Fibroblast of villous mesenchyme (primary cell): Measurements from ENCODE around the gene MICALL1. TPM values are rescaled to one million over a fixed set of nuclear protein-coding genes. Genes with fewer than 3 reads are reported as not detected.

ENCODE experiments used
- DNase-seq: peaks from one replicate; pipeline ENCODE4 v3.0.0-alpha.2; 2010; ENCODE audit warnings: low read depth
- H3K4me3 ChIP-seq: 2 replicates; pipeline ENCODE4 v1.5.1; 2011; ENCODE audit warnings: low read depth, mild to moderate bottlenecking, low read length
- total RNA-seq: library from RNA; depleted of rRNA; stranded (reverse); fragments of >200 nt; gene quantifications from 2 replicates; pipeline ENCODE4 v1.2.3, GENCODE V29; 2012
- TF ChIP-seq, protein P1 (sequence below): IDR thresholded peaks from 2 replicates; pipeline ENCODE4 v1.5.1; 2012; ENCODE audit warnings: low read depth, mild to moderate bottlenecking, low read length; ENCODE audit not compliant: insufficient read depth

MICALL1 gene
- total RNA-seq, 1 donor: 47.9 TPM

GRCh38 chr22:37959231-37959825 is 53.2 kb downstream of the MICALL1 start:
- TF ChIP-seq, protein P1, sequence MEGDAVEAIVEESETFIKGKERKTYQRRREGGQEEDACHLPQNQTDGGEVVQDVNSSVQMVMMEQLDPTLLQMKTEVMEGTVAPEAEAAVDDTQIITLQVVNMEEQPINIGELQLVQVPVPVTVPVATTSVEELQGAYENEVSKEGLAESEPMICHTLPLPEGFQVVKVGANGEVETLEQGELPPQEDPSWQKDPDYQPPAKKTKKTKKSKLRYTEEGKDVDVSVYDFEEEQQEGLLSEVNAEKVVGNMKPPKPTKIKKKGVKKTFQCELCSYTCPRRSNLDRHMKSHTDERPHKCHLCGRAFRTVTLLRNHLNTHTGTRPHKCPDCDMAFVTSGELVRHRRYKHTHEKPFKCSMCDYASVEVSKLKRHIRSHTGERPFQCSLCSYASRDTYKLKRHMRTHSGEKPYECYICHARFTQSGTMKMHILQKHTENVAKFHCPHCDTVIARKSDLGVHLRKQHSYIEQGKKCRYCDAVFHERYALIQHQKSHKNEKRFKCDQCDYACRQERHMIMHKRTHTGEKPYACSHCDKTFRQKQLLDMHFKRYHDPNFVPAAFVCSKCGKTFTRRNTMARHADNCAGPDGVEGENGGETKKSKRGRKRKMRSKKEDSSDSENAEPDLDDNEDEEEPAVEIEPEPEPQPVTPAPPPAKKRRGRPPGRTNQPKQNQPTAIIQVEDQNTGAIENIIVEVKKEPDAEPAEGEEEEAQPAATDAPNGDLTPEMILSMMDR: no peak
- no peak overlapping the region for H3K4me3 ChIP-seq
- DNase-seq: no peak

GRCh38 chr22:37961062-37961461 is 55.0 kb downstream of the MICALL1 start:
- TF ChIP-seq, protein P1: no peak
- no peak overlapping the region for H3K4me3 ChIP-seq
- no peak for DNase-seq

DNA sequence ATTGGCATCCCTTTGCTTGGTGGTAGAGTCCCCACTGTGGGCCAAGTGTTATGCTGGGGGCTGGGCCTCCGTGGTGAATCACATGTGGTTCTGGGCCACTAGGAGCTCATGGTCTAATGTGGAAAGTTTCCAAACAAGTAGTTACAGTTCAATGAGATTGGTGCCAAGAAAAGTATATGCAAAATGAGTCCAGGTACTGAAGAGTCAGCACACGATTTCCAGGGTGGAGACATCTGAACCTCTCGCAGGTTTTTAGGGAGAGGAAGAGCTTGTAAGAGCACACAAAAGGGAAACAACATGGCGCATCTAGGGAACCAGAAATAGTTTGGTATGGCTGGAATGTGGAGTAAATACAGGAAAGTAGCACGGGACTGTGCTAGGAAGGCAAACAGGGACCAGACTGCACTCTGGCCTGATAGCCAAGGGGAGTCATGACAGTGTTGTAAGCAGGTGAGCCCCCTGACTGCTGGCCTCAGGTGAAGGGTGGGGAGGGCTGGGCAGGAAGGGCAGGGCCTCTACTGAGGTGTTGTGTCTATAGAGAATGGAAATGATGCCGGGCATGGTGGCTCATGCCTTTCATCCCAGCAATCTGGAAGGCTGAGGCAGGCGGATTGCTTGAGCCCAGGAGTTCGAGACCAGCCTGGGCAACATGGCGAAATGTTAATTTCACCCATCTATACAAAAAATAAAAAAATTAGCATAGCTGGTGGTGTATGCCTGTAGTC is 60.0 kb downstream of the MICALL1 start:
- DNase-seq: no peak
- no peak overlapping the region for H3K4me3 ChIP-seq
- TF ChIP-seq, protein P1: no peak

DNA sequence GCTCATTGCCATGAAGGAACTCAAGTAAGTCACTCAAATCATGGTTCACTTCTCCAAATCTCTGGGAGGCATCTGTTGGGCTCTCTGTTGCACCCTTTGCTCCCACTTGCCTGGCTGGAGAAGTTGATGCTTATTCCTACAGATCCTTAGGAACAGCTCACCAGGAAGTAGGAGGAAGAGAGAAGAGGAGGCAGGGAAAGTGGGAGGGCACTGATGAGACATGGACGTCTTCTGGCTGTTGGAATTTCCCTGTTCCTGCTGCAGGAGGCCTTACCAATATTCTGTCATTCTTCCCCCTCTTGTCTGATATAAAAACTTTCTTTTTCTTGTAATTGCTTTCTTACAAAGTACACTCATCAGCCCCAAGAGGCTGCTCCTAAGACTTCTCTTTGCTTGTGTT is 61.0 kb downstream of the MICALL1 start:
- H3K4me3 ChIP-seq: no peak overlapping the region
- TF ChIP-seq, protein P1: no peak
- no peak for DNase-seq

DNA sequence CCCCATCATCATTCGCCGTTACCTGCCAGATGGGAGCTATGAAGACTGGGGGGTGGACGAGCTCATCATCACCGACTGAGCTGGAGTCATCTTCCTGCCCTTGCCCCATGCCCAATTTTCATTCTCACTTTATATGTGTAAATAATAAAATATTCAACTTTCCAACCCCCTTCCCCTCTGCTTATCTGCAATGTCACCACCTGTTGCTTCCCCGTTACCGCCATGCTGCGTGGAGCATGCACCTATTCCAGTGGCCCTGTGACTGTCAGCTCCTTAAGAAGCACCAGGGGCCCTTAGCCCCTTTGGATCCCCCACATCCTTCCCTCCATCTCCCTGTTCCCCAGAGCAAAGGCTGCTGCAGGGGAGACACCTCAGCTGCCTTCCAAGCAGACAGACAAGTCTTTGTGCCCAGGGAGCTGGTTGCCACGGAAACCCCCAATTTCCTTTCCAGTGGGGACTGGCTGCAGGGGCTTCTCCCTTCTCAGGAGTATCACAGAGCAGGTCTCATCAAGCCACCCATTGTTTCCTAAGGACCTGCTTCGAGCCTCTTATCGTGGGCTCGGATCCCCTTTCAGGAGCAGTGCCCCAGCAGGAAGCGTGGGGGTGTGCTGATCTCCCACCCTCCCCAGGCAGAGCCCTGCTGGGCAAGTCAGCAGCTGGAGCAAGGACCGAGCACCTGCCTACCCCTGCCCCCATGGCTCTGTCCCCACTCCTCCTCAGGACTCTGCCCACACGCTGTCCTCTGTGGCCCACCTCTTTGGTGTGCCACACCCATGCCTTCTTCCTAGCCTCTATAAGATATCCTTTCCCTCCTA is 61.7 kb downstream of the MICALL1 start:
- TF ChIP-seq, protein P1: no peak
- no peak for DNase-seq

DNA sequence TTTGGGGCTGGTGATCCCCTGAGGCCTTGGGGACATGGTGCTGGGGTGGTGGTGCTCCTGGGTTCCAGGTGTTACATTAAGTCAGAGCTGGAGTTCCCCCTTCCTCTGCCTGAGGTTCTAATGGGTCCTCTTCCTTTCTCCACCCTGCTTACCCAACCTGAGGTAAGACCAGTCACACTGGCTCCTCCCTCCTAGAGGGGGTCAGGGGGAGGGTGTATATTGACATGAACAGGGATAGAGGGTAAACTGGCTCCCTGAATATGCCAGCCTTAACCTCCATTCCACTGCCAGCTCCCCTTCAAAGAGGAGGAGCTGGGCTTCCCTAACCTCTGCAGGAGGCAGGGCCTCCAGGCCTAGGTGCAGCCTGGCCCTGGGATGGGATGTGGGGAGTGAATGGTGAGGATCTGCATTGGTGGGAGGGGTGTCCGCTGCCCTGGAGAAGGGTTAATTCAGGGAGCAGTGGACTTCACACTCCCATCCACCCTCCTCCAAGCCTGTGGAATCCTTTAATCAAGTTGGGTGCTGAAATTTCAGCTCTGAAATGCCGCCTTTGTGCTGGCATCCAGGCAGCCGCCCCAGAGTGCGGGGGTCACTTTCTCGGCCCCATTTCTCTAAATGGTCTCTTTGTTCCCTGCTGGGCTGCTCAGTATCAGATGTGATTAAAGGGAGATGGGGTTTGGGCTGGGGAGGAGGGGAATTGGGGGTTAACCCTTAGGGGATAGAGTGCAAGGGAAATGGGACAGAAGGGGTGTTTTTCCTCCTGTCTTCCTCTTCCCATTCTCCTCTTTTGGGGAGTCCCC is 62.6 kb downstream of the MICALL1 start:
- H3K4me3 ChIP-seq: no peak overlapping the region
- TF ChIP-seq, protein P1: no peak
- no peak for DNase-seq

More for the DNA sequence above, 61.7 kb downstream of the MICALL1 start:
- H3K4me3 ChIP-seq: no peak overlapping the region
